Activated naive CD4-positive, alpha-beta T cell treated with Interleukin-2 at 50 U/mL for 16 hours (primary cell): ENCODE results near the gene ARHGAP15.

Experiments
- DNase-seq: peaks from one replicate; pipeline ENCODE4 v3.0.0-alpha.2; 2020

ARHGAP15 gene

DNA sequence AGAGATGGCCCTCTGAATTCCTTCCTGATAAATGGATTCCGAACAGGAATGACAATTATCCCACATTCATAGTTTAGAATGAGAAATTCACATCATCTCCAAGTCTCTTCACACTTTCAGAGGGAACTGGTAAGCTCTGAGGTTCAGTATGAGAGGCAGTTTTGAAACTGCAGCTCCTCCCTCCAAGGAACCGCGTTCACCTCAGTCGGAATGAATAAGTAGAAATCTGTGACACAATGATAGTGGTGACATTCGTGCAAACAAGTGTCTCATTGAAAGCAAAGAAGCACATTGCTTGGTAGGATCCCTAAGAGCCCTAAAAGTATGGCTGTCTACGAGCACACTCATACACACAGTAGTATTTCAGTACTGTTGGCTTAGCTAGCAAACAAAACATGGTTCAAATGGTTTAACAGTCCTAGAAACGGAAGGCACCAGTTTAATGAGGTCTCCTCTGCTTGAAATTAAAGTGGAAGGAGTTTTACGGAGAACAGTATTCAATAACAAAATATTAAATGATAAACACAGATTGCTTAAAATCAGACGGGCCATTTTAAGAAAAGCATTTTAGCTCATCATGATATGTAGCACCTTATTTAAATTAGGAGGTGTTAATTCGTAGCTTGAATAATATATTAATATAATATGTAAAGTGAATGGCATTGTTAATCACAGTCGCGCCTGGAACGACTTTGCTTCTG lies 225.0 kb downstream of the ARHGAP15 start:
- DNase-seq = no peak

DNA sequence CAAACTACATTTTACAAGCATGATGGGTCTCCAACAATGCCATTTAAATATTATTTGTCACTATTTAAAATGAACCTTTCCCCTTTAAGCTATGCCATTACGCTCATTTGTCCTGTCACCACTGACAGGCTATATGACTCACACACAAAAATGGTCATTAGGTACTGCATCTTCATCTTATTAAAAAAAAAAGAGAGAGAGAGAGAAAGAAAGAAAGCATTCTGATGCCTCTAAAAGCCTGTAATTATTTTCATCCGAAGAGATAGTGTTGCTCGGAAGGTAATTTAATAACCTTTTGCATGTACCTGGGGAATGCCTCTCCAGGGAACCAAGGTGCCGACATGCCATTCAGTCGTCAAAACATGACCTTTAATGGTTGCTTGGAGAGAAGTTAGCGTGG lies 226.7 kb downstream of the ARHGAP15 start:
- DNase-seq = no peak

DNA sequence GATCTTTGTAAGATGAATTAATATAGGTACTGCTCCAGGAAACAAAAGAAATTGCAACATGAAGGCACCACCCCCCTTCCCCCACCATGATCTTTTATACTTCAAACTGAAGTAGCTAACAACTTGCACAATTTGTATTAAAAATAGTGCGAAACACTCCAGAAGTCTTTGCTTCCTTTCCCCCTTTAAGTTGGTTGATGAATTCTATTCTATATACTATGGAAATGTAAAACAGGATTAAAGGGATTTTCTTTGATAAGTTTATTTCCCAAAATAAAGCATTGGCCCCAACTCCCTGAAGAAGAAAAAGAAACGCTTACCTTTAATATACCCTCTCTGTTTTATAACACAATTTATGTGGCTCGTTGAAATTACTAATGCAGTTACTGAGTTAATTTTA lies 227.1 kb downstream of the ARHGAP15 start:
- DNase-seq = no peak

DNA sequence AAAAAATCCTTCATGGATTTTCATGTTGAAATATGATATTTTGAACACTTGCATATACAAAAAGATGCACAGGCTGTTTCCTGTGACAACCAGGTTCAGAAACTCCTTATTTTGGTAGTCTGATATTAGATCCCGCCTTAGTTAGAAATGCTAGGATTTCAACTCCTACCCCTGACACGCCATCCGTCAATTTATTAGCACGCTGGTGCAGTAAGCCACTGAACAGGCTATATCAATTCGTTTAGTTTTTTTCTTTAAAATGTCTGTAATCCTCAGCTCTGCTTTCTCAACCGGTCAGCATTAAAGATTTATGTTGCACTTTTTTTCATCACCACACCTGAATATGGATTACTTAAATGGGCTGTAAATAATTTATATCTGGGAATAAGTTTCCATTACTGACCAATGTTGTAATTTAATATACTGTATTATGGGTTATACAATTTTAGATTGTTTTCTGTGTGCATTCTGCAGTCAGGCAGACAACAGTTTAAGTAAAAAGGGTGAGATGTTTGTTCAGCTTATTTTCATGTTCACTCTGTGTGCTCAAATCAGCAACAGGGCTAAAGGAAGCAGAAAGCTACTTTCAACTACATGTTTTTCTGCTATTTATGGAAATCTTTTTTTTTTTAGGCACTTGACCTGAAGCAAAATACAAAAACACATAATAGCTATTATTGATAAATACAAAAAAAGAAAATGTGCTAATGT lies 227.7 kb downstream of the ARHGAP15 start:
- DNase-seq = no peak

DNA sequence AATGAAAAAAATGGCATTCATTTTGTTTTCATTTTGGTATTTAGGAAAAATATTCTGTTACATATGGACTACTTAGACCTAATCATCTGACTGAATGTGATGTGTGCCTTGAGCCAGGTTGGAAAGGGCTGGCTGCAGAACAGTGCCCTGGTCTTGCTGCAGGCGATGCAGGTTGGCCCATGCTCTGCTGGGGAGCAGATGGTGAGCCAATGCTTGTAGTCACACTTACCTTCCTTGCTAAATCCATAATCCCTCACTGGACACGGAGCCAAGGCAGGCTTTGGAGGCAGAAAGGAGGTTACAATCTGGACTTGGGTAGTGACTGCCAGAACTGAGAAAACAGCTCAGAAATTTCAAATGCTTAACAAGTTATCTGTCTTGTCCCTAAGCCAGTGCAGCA lies 228.7 kb downstream of the ARHGAP15 start:
- no peak for DNase-seq

DNA sequence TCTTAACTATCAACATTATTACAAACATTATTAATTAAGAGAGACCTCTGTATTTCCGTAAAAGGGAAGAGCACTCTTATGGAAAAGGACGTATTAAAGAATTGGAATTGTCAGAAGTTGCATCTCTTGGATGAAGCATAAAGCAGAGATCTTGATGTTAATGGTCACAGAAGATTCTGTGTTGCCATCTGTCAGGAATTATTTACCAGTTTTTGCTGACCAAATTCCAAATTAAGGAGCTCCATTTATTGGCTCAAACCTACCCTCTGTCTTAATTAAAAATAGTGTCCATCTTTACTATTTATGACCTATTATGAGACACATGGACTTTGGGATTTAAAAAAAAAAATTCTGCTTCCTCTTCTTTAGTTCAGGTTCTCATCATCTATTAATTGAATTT lies 232.1 kb downstream of the ARHGAP15 start:
- no peak for DNase-seq

DNA sequence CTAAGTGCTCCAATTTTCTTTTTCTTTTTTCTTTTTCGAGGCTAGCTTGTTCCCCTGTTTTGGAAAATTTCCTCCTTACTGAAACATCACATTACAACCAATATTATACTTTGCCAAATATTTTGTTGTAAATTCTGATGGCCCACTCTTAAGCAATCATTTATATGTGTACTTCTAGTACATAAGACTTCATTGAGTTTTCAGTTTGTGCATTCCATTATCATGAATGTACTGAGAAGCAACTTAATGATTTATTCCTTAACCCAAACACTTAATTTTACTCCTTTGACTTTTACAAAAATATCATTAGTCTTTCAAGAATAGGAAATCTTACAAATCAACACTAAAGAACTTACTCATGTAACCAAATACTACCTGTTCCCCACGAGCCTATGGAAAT lies 242.4 kb downstream of the ARHGAP15 start:
- DNase-seq = no peak

DNA sequence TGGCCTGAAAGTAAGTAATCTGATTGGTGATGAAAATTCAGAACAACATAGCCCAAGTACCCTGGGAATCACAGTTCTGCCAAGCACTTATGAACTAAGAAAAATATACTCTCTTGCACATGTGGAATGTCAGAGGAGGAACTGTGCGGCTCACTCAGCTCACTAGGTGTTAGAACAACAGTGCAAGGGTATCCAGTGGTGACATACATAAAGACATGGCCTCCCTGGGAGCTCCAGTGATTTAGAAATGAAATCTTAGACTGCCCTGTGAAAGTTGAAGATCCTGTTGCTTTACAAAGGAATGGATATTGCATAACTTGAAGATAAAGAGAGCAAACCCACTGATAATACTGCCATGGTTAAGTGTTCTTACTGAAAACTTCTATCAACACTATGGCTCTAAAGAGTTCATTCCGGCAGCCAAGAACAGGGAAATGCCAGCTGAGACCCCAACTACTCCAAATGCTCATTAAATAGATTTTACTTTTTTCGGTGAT lies 246.2 kb downstream of the ARHGAP15 start:
- no peak for DNase-seq

DNA sequence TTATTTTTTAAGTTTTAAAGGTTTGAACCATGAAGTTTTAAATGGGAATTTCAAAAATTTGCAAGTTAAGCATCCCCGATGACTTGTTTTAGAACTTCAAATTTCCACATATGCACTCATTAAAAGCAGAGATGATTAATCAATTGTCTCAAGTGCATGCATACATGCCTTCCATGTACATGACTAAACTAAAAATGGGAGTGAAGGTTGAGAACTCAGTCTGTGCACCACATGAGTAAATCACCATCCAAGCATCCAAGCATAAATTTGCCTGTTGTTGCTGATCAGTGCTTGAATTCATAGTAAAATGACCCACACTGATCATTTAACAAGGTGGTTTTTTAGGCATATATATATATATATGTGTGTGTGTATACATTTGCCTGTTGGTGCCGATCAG lies 249.8 kb downstream of the ARHGAP15 start:
- no peak for DNase-seq

DNA sequence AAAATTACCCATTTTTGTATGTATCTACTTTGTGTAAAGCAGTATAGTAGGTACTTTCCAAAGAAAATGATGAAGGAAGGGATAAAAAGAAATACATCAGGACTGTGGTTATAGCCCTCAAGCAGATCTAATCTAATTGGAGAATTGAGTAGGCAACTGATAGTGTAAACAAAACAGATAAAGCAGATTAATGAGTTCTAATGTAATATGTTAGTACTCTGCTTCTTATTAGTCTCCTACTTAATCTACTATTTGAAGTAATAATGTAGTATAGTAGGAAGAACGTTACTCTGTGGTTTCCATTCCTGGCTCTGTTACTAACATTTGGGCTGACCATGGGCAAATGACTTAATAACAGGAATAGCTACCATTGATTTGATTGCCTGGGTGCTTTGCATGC lies 250.7 kb downstream of the ARHGAP15 start:
- no peak for DNase-seq

DNA sequence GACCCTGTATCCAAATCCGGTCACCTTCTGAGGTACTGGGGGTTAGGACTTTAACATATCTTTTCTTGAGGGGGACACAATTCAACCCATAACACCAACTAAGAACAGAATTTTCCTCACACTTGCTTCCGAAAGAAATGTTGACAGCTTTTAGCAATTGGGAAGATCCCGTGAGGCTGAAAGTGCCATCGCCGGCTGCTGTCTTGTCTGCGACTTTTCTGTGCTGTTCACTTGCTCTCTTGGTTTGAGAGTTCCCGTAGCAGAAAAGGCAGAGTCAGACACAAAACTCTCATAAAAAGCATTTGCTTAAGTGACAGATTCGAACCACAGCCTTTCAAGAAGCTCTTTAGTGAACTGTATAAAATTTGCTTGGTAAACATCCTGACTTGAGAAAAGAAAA lies 253.4 kb downstream of the ARHGAP15 start:
- DNase-seq = no peak

DNA sequence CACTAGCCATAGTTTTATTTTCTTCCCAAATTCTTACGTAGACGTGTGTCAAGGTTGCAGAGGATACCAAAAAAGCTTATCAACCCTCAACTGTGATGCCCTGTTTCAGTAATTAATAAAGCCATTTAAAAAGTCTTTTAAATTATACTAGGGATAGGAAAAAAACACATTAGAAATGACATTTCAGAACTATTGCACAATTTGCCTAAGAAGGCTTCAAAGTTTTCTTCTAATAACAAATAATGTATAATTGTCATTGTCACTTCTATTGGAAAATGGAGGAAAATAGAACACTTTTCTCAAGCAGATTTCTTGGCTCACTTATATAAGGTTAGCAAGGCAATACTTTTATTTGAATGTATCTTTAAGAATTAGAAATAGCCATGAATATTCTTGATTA lies 253.8 kb downstream of the ARHGAP15 start:
- no peak for DNase-seq

DNA sequence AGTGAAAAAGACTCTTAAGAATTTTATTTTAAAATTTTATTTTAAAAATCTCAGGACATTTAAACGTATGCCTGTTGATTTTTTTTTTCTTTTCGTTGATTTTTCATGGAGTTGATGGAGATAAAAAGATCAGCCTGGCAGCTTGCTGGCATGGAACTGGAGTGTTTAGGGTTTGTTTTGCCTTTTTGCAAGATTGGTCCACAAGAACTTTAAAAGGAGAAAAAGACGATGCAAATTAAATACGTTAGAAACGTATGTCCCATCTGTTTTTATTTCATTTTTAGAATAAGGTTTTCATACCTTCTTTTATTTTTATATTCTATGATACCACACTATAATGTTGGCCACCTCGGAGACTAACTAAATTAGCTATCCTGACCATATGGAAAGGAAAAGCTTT lies 254.9 kb downstream of the ARHGAP15 start:
- no peak for DNase-seq

DNA sequence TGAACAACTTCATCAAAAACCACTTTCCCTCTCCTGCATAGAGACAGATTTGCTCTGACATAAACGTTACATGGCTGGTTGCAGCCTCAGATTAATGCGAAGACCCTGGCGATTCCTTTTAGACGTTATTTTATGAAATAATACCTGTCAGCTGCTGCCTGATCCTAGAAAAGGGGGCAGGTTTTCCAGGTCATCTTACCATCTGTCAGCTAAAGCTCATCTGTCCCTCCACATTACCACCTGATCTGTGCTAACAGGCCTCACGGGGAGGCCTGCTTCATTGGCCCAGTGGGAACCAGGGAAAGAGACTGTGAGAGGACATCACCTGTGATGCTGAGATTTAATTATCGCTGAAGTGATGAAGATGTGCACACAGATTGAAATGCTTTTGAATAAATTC lies 261.0 kb downstream of the ARHGAP15 start:
- DNase-seq = no peak

DNA sequence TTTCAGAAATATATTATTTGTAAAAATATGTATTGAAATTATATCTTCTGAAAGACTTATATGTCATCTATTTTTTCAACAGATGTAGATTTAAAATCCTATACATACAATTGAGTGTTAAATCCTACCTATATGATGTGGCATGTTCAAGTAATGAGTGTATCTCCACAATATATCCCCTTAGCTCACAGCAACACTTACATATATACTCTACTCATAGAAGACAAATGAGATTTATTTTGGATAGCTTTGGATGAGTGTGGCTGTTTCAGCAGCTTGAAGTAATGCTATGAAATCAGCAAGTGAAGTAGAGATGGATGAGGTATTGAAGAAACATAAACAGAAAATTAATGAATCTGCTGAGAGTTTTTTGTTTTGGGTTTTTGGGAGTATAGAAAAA lies 263.1 kb downstream of the ARHGAP15 start:
- DNase-seq = no peak

DNA sequence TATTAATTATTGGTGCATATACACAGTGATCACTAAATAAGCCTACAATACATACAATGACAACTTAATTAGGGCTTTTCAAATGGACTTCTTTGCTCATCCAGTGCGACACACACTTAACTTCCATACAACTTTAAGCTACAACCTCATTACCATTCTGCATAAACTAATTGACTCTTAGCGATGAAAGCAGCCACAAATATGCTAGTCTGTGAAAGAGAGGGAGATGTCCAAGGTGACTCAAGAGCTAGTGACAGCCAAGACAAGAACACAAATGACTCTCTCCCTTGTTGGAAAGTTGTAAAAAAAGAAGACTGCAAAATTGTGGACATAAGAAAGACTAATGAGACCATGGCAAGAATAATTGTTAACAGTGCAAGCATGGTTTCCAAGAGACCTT lies 264.8 kb downstream of the ARHGAP15 start:
- no peak for DNase-seq

DNA sequence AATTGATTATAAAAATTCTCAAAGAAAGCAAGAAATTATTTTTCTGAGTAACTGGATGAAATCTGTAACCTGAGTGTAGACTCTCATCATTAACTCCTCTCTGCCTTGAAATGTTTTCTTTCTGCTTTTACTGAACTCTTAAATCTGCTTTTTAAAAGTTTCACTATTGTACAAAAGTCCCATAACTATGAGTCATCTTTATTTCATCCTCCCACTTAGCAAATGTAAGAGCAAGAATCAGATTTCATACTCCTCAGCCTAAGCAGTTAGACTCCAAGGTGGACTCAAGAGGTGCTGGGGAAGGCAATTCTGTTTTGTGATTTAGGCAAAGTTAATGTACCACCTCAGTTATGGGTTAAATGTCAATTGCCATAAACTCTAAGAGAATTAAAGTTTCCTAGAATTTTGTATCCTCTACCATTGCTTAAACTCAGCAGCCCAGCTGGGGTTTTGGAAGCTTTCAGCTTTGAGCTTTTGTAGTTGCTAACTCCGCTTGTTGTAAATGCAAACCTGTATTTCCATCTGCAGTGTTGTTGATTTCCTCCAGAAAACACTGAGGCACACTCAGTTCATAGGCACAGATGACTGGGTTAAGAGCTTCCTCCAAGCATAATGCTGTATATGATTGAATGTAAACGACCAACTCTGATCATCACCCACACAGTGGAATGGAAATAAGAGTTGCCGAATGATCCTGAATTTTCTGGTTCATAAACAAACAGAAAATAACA lies 268.8 kb downstream of the ARHGAP15 start:
- DNase-seq = no peak

DNA sequence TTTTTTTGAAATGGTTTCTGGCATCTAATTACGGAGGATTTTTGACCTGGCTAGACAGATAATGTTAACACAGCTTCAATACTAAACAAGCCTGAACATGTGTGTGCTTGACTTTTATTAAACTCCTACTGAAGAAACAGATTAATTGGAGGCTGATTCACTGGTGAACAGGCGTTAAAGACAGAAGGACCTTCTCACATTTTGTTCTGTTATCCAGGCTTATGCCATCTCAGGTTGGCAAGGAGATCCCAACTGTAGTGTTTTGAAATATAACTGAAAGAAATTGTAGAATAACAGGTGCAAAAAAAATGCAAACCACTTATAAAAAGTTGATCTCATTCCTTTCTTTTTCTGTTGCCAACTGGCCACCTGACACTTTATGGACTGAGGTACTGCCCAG lies 269.6 kb downstream of the ARHGAP15 start:
- DNase-seq = no peak

DNA sequence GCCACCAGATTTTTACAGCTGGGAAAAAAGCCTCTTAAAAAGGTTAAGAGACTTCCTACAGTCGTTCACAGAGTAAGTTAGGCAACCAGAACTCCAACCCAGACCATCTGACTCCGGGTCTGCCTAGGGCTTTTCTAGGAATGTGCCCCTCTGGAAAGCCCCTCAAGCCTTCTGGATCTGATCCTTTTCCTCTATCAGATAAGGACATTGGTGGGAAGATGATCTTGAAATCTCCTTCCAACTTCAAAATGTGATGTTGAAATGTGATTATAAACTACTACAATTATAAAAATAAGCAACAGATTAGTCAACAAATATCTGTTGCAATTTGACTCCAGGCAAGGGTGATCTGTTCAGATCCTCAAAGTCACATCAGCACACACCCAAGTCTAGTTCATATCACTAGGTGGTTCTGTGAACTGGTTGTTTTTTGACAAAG lies 270.4 kb downstream of the ARHGAP15 start:
- DNase-seq = no peak

DNA sequence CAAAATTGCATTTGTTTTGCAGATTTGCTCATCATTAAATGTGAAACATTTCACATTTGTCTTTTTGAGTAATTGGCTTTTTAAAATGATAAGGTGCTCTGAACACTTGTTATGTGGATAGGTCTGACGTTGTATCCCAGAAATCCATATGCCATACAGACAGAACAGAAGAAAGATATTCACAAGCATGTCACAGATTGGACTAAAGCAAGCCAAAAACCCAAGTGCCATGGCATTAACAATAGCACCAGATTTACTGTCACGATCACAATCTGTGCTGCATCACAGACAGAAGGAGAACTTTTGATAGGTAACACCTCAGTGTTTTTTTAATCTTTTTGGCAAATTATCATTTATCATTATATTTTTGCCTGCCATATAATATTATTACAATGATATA lies 272.6 kb downstream of the ARHGAP15 start:
- no peak for DNase-seq

DNA sequence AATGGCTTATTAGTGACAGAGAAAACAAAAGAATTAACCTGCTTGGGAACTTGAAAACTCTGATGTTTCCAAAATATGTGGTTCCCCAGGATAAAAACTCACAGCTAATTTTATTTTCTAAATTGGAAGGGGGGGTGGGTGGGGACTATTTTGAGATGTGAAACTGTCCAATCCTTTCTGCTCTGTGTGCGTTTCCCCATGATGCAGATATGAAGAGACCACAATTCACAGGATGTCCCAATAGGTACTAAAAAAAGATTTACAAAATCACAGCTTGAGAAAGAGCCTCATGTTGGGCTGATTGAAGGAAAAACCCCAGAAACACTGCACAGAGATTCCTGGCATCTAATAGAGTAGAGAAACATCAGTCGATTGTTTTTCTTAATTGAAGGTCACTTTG lies 273.2 kb downstream of the ARHGAP15 start:
- DNase-seq = no peak

DNA sequence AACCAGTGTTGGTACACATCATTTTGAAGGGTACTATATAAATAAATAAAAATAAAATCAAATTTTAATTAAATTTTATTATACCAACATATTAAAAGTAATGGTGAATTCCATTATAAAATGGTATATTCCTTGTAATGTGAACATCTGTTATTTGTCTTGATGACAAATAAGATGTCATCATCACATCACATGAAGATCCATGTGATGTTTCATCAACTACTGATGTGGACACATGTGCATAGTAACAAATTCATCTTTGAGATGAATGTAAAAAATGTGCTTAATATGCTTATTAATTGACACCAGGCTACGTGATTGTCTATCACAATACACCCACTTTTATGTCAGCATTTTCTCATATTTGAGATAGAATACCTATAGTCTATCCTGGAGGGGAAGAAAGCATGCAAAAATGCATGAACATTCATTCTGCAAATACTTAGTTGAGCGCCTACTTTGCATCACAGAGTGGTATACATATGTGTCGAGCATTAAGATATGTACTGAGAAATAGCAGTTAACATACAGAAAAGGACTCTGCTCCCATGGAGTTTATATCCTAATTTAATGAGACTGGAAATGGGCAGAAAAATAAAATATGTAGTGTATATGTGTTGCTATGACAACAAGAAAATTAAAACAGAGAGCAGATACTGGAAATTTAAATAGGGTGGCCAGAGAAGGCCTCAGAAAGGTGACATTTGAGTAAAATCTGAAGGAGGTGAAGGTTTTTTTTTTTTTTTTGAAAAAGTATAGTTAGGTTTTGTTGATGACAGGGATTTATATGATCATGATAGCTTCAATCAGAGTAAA lies 281.1 kb downstream of the ARHGAP15 start:
- DNase-seq = no peak

DNA sequence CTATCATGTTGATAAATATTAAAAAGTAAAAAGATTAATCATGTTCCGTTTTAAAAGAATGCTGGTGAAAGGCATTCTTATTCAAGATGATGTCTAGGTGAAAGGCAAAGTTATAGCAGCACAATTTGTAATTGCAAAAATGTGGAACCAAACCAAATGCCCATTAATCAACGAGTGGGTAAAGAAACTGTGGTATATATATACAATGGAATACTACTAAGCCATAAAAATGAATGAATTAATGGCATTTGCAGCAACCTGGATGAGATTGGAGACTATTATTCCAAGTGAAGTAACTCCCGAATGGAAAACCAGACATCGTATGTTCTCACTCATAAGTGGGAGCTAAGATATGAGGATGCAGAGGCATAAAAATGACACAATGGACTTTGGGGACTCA lies 286.4 kb downstream of the ARHGAP15 start:
- no peak for DNase-seq
